ENCODE results near the gene TMEM204. TPM values are rescaled to one million over a fixed set of nuclear protein-coding genes. Genes with fewer than 3 reads are reported as not detected.

Gene TMEM204
- total RNA-seq, 2 donors from 2014 or later: 14.3 to 22.5 TPM

DNA sequence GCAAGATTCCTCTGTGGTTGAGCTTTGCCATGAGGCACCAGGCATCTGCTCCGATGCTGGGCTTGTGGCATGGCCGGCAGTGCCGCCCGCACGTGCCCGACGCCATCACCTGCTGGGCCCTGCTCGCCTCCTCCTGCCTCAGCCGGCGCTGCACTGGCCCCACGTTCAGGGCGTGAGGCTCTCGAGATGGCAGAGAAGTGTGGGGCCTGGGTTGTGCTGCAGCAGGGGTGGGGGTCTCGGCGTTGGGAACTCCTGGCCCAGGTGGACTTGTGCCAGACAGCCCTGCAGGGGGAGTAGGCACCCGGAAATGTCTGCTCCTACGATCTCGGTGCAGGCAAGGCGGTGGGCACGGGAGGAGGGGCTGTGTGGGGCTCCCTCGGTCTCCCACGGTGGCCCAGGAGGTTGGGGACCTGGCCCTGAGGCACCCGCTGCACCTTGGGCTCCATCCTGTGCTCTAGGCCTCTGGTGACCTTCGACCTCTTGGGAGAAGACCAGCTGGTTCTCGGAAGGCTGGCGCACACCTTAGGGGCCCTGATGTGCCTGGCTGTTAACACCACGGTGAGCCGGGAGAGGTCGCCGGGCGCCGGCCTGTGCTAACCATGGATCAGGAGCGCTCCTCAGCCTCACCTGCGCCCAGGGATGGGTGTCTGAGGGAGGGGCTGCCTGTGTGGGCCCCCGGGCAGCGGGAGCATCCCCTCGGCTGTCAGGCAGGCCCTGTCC, 26.8 kb upstream of the TMEM204 start:
- H3K4me1 Mint-ChIP-seq: no peaks in the 10 kb centered on the region
- peaks cover 24% of the 10 kb centered on the region for H3K36me3 Mint-ChIP-seq (ENCODE audit: low read depth)
- H3K27me3 Mint-ChIP-seq: no peaks in the 10 kb centered on the region
- ATAC-seq (replicated peaks): no peak
- no peaks in the 10 kb centered on the region for H3K9me3 Mint-ChIP-seq
- H3K27ac Mint-ChIP-seq: no peak overlapping the region
- H3K4me3 Mint-ChIP-seq: no peak overlapping the region

DNA sequence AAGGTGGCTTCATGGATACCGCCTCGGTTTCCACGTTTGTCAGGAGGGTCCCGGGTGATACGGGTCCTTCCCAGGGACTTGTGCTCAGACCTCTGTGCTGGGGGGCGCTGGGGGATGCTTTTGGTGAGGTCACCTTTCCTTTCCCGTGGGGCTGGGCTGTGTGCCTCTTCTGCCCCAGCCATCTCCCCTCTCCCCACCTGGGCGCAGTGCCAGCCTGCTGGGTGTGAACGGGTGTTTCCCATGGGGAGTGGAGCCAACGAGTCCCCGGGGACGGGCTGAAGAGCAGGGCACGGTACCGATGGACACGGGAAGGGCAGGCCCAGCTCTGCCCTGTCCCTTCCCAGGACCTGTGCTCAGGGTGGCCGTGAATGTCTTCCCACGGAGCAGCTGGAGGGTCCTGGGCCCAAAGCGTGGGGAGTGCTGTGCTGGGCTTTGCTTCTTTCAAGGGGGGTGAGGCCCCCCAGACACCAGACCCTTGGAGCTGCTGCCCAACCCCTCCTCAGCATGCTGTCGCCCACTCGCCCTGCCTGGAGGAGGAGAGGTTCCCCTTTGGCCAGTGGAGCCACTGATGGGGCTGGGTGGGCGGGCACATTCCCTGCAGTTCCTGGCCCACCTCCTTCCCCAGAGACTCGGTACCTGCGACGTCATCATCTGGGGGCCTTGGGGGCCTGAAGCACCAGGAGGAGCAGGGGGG, 24.8 kb upstream of the TMEM204 start:
- no peaks in the 10 kb centered on the region for H3K4me1 Mint-ChIP-seq
- no peak for ATAC-seq (replicated peaks)
- H3K27me3 Mint-ChIP-seq: no peaks in the 10 kb centered on the region
- no peak overlapping the region for H3K27ac Mint-ChIP-seq
- H3K4me3 Mint-ChIP-seq: no peak overlapping the region
- H3K9me3 Mint-ChIP-seq: no peaks in the 10 kb centered on the region
- peaks cover 27% of the 10 kb centered on the region for H3K36me3 Mint-ChIP-seq (ENCODE audit: low read depth)

DNA sequence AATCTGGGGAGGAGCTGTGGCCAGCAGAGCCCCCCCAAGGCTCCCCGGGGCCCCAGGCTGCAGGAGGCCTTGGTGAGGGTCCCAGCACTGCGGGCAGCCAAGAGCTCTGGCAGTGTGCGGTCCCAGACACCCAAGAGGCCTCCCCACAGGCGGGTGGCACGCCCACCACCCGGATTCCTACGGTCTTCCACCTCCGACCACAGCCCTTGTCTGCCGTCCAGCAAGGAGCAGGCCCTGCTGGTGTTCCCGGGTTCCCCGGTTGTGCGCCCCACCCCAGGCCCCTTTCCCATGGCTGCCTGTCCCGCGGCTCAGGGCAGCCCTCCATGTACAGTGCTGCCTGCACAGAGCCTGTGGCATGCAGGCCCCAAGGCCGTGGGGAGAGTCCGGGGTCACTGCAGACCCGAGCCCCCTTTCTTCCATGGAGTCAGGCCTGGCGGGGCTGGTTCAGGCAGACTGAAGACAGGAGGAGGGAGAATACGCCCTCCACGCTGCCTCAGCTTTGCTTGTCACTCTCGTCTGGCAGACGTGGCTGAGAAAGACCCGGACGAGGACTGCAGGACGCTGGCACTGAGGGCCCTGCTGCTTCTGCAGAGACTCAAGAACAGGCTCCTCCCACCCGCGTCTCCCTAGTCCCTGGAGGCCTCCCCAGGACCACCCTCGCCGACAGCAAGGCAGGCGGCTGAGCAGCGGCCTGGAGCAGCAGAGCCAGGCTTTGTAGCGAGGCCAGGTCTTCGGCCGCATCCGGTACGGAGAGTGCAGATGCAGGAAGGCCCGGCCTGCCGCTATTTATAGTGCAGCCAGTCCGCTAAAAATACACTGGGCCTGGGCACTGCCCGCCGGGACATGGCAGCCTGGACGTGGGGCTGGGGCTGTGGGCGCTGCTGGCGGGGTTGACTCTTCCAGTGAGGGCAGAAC, 23.9 kb upstream of the TMEM204 start:
- no peak for ATAC-seq (replicated peaks)
- H3K27me3 Mint-ChIP-seq: no peaks in the 10 kb centered on the region
- H3K36me3 Mint-ChIP-seq (ENCODE audit: low read depth): peaks cover 24% of the 10 kb centered on the region
- H3K9me3 Mint-ChIP-seq: no peaks in the 10 kb centered on the region
- H3K4me1 Mint-ChIP-seq: no peaks in the 10 kb centered on the region
- H3K27ac Mint-ChIP-seq: no peak overlapping the region
- H3K4me3 Mint-ChIP-seq: no peak overlapping the region

DNA sequence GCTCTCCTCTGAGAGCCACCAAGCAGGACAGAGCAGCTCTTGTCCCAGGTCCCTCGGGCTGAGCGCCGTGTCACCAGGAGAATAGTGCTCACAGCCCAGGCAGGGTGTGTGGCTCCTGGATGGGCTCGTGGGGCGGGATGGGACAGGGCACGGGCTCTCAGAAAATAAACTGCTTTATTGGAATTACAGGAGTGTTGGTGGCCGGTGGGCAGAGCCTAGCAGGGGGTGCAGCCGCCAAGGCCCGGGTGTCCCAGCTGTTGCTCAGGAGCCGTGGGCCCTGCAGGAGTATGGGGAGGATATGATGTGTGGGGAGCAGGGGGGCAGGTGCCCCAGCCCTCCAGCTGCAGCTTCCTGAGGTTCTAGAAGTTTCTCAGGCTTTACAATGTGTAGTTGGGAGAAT, 23.2 kb upstream of the TMEM204 start:
- no peaks in the 10 kb centered on the region for H3K9me3 Mint-ChIP-seq
- peaks cover 24% of the 10 kb centered on the region for H3K36me3 Mint-ChIP-seq (ENCODE audit: low read depth)
- H3K27me3 Mint-ChIP-seq: no peaks in the 10 kb centered on the region
- H3K27ac Mint-ChIP-seq: no peak overlapping the region
- no peak for ATAC-seq (replicated peaks)
- H3K4me3 Mint-ChIP-seq: no peak overlapping the region
- no peaks in the 10 kb centered on the region for H3K4me1 Mint-ChIP-seq

DNA sequence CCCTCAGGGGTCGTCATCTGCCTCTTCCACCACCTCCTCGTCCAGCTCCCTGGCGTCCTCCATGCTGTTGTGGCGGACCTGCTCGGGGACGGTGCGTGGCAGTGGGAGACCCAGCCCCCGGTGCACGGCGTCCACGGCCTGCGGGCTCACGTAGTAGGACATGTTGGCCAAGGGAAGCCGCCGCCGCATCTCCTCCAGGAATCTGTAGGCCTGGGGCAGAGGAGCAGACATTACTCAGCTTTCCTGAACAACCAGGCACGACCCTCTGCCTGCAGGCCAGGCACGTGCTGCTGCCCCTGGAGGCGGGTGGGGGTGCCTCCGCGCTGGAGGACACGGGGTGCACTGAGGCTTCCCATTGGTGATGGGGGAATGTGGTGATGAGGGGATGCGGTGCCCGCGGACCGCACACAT, 22.5 kb upstream of the TMEM204 start:
- peaks cover 24% of the 10 kb centered on the region for H3K36me3 Mint-ChIP-seq (ENCODE audit: low read depth)
- H3K27me3 Mint-ChIP-seq: no peaks in the 10 kb centered on the region
- H3K27ac Mint-ChIP-seq: no peak overlapping the region
- H3K4me1 Mint-ChIP-seq: no peaks in the 10 kb centered on the region
- no peak overlapping the region for H3K4me3 Mint-ChIP-seq
- H3K9me3 Mint-ChIP-seq: no peaks in the 10 kb centered on the region
- ATAC-seq (replicated peaks): no peak

DNA sequence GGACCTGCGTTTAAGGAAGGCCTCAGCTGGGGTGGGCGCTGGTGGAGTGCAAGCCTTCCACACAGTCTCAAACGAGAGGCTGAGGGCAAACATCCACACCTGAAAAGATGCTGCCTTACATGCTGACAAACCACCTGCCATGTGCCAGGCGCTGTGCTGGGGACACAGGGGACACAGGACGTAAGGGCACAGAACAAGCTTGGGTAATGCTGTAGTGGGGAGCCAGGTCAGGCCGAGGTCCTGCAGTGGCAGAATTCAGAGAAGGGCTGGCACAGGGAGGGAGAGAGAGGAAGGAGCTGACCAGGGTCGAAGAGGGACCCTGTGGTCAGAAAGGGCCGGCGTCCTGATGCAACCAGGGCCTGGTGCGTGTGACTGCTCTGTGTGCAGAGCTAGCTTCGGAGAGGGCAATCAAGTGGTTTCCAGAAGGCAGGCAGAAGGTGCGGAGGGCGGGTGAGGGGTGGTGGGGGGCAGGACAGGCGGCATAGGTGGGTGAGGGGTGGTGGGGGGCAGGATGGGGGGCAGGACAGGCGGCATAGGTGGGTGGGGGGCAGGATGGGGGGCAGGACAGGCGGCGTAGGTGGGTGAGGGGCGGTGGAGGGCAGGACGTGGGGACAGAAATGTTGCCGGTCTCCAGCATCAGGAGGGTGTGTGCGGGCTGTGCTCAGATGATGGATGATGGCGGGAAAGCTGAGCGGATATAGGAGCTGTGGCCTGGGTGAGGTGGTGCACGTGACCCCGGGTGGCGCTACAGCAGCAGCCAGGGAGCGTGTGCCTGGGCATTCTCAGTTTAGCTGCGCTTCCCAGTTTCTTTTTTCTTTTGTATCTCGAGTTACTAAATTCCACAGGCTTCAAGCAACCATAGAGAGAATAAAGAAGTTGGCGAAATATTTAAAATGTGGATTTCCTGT, 21.6 kb upstream of the TMEM204 start:
- no peaks in the 10 kb centered on the region for H3K4me1 Mint-ChIP-seq
- no peak overlapping the region for H3K4me3 Mint-ChIP-seq
- H3K27ac Mint-ChIP-seq: no peak overlapping the region
- ATAC-seq (replicated peaks): no peak
- H3K36me3 Mint-ChIP-seq (ENCODE audit: low read depth): peaks cover 24% of the 10 kb centered on the region
- no peaks in the 10 kb centered on the region for H3K9me3 Mint-ChIP-seq
- no peaks in the 10 kb centered on the region for H3K27me3 Mint-ChIP-seq

DNA sequence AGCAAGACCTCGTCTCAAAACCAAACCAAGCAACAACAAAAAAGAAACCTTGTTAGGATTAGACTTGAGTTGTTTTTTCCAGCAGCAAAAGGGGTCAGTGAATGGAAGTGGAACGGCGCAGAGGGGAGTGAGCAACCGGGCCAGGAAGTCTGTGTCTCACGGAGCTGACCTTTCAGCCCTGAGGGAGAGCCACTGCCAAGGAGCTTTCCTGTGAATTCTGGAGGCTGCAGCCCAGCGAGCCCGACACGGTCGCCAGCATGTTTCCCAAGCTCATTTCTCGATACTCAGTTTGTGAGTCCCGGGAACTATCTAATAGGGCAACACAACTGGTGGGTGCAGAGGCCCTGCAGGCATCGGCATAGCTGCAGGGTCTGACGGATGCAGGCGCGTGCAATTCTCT, 20.7 kb upstream of the TMEM204 start:
- no peak overlapping the region for H3K27ac Mint-ChIP-seq
- H3K9me3 Mint-ChIP-seq: no peaks in the 10 kb centered on the region
- no peak for ATAC-seq (replicated peaks)
- H3K4me3 Mint-ChIP-seq: no peak overlapping the region
- no peaks in the 10 kb centered on the region for H3K27me3 Mint-ChIP-seq
- peaks cover 21% of the 10 kb centered on the region for H3K36me3 Mint-ChIP-seq (ENCODE audit: low read depth)
- no peaks in the 10 kb centered on the region for H3K4me1 Mint-ChIP-seq

DNA sequence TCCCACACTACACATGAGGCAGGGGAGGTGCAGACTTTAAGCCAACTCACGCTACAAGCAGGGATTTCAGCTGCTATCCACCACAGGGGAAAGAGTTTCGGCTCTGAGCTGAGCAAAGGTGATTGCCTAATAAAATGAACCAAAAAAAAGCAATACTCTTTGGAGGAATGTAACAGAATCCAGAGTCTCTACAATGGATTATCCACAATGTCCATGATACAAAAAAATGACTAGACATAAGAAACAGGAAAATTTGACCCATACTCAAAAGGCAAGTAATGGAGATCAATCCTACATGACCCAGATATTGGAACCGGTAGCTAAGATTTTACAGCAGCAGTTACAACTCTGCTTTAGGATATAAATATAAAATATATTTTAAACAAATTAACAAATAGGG, 19.0 kb upstream of the TMEM204 start:
- H3K27ac Mint-ChIP-seq: peak overlapping the region; percentile 72

DNA sequence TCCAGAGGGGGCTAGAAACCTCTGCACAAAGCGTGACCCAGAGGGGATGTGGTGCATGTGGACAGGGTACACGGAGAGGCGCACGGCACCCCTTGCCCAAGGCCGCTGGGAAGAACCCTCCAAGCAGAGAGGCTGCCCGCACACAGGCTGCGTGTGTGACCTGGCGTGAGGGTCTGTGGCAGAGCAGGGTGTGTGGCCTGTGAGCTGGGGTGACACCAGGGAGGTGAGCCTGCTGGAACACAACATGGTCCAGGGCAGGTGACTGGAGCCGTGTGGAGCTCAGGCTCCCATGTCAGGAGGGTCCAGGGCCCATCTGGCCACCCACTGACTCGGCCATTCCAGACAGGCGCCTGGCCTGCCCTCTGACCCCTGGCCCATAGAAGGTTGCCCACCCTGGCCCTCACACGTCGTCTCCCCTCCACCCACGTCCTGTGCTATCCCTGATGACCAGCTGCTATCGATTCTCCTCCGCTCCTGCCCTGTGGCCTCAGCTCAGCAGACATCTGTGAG, 14.8 kb upstream of the TMEM204 start:
- Mint-ChIP-seq H3K27ac (no peak overlapping the region), H3K36me3 (ENCODE audit: low read depth) (no peaks in the 10 kb centered on the region), H3K9me3 (no peaks in the 10 kb centered on the region), H3K4me3 (no peak overlapping the region), H3K4me1 (no peaks in the 10 kb centered on the region), H3K27me3 (no peaks in the 10 kb centered on the region)
- ATAC-seq (replicated peaks): no peak

More for the DNA sequence above, 19.0 kb upstream of the TMEM204 start:
- no peak for ATAC-seq (replicated peaks)
- Mint-ChIP-seq H3K9me3 (no peaks in the 10 kb centered on the region), H3K4me1 (no peaks in the 10 kb centered on the region), H3K36me3 (ENCODE audit: low read depth) (peaks cover 21% of the 10 kb centered on the region), H3K27me3 (no peaks in the 10 kb centered on the region), H3K4me3 (no peak overlapping the region)

DNA sequence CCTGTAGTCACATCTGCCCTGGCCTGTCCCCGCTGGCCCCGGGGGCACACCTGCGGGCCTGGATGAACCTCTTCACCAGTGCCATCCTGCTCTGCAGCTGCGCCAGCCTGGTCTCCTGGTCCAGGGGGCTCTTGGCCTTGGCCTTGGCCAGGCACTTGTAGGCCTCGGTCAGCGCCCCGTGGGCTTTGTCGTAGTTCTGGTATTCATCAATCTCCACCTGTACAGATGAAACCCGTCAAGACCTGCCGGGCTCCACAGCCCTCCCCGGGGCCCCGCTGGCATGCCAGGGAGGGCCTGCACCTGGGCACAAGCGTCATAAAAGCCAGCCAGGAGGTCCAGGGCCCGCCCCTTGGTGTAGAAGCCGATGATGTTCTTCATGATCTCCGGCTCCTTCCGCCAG, 13.6 kb upstream of the TMEM204 start:
- H3K27ac Mint-ChIP-seq: no peak overlapping the region
- H3K4me3 Mint-ChIP-seq: no peak overlapping the region

DNA sequence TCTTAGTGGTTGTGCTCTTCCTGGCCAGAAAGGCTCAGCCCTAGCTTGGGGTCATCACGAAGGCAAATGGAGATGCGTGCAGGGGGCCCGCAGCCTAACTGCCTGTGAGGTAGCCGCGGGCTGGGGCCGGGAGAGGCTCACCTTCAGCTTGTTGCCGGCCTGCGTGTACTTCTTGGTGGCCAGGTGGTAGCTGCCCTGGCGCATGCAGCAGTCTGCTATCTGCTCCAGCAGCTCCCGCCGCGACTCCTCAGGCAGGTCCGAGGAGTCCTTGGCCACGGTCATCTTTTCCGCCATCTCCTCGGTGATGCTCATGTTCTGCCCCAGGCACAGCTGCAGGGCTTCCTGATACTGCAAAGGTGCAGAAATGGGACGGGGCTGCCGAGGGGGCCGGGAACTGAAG, 13.0 kb upstream of the TMEM204 start:
- no peak for ATAC-seq (replicated peaks)
- no peaks in the 10 kb centered on the region for H3K9me3 Mint-ChIP-seq
- no peaks in the 10 kb centered on the region for H3K27me3 Mint-ChIP-seq
- no peaks in the 10 kb centered on the region for H3K4me1 Mint-ChIP-seq
- H3K36me3 Mint-ChIP-seq (ENCODE audit: low read depth): no peaks in the 10 kb centered on the region
- H3K27ac Mint-ChIP-seq: no peak overlapping the region
- no peak overlapping the region for H3K4me3 Mint-ChIP-seq

More for the DNA sequence above, 13.6 kb upstream of the TMEM204 start:
- no peaks in the 10 kb centered on the region for H3K36me3 Mint-ChIP-seq (ENCODE audit: low read depth)
- no peaks in the 10 kb centered on the region for H3K4me1 Mint-ChIP-seq
- no peaks in the 10 kb centered on the region for H3K27me3 Mint-ChIP-seq
- no peak for ATAC-seq (replicated peaks)
- no peaks in the 10 kb centered on the region for H3K9me3 Mint-ChIP-seq

DNA sequence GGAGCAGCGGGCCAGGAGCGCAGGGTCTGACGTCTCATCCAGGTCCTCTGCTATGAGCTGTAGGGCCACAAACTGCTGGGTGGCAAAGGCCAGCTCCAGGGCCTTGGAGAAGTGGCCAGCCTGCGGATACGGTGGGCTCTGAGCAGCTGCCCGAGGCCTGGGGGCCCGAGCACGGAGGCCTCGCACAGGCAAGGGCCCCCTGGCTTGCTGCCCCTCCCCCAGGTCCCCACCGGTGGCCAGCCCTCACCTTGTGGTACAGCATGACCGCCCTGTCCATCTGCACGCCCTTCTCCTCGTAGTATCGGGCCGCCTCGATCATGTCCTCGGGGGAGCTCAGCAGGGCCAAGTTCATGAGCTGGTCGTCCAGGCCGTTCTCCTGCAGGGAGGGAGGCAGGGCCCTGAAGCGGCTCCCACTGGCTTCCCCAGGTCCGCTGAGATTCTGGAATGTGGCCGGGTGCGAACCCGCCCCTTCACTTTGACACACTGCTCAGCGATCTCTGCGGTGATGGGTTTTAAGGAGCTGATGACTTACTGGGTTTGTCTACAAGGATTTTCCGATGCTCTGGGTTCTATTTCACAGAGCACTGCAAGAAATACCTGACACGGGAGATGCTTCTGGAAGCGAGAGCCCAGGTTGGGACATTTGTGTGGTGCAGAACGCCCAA, 9.8 kb upstream of the TMEM204 start:
- Mint-ChIP-seq H3K4me3 (no peak overlapping the region), H3K27ac (no peak overlapping the region), H3K4me1 (no peaks in the 10 kb centered on the region), H3K27me3 (no peaks in the 10 kb centered on the region), H3K9me3 (no peaks in the 10 kb centered on the region), H3K36me3 (ENCODE audit: low read depth) (no peaks in the 10 kb centered on the region)
- ATAC-seq (replicated peaks): no peak

DNA sequence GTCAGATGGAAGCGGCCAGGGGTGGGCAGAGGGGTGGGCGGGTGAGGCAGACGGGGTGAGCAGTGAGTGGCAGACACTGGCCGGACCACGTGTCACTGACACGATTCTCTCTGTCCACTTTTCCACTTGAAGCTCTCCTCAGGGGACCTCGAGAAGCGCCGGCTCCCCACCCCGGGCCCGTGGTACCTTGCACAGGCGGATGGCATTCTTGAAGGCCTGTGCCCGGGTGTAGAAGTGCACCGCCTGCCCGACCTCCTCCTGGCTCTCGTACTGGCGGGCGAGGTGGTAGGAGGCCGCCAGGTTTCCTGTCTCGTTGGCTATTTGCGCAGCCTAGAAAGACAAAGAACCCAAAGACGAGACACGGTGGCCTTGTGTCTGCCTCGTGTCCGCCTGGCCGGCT, 9.1 kb upstream of the TMEM204 start:
- no peaks in the 10 kb centered on the region for H3K9me3 Mint-ChIP-seq
- H3K4me1 Mint-ChIP-seq: no peaks in the 10 kb centered on the region
- H3K27me3 Mint-ChIP-seq: no peaks in the 10 kb centered on the region
- ATAC-seq (replicated peaks): no peak
- no peak overlapping the region for H3K4me3 Mint-ChIP-seq
- H3K27ac Mint-ChIP-seq: no peak overlapping the region
- H3K36me3 Mint-ChIP-seq (ENCODE audit: low read depth): no peaks in the 10 kb centered on the region

All from activated T-helper 17 cell treated with anti-CD3 and anti-CD28 coated beads, Interleukin-2, amount 50 U/mL, for 72 hours (primary cell).